SK-N-SH (cell line): Measurements from ENCODE around the gene ZNF236. TPM values are rescaled to one million over a fixed set of nuclear protein-coding genes. Genes with fewer than 3 reads are reported as not detected.

Experiments
- CTCF ChIA-PET: fragments of 300-600, 350-600 bp; formaldehyde crosslinking; extraction: SDS; loops from one replicate; lab custom pipeline; 2021; lab: Yijun Ruan, JAX
- POLR2A ChIA-PET: fragments of 350-600 bp; sonication (Branson Sonifier 250); formaldehyde crosslinking; extraction: SDS; loops from one replicate; lab custom pipeline; 2020; ENCODE audit warnings: antibody characterized with exemption, inconsistent platforms; lab: Yijun Ruan, JAX
- DNase-seq: peaks from one replicate; pipeline ENCODE4 v3.0.0; 2012
- H2AFZ ChIP-seq: fragments of 200-600 bp; sonication (generic); 2 replicates; pipeline ENCODE4 v1.8.1; 2016; ENCODE audit warnings: antibody characterized with exemption, mild to moderate bottlenecking, low read depth
- H3F3A ChIP-seq: fragments of 200-600 bp; sonication (generic); replicated peaks from 2 replicates; pipeline ENCODE3; 2016; ENCODE audit warnings: antibody characterized with exemption, mild to moderate bottlenecking; ENCODE audit not compliant: insufficient read depth
- H3K27ac ChIP-seq, 2 experiments: fragments of 200-500 bp in 1 of 2; fragments of 200-600 bp in 1 of 2; sonication (Bioruptor generic) in 1 of 2; sonication (generic), shearing (Covaris generic) in 1 of 2; 2 replicates each; pipeline versions ENCODE4 v1.5.1 to v1.6.1; 2014 to 2016; ENCODE audit warnings: low read depth in 2 of 2, inconsistent platforms in 1 of 2, low read length in 1 of 2, mild to moderate bottlenecking in 1 of 2, mixed read lengths in 1 of 2
- H3K27me3 ChIP-seq: fragments of 200-600 bp; sonication (generic), shearing (Covaris generic); 2 replicates; pipeline ENCODE4 v1.6.1; 2016; ENCODE audit warnings: mixed run types; ENCODE audit not compliant: insufficient read depth
- H3K36me3 ChIP-seq, 2 experiments: fragments of 200-500 bp in 1 of 2; fragments of 200-600 bp in 1 of 2; sonication (Bioruptor generic) in 1 of 2; sonication (generic) in 1 of 2; replicated peaks in 1 of 2; 2 replicates each; pipeline versions ENCODE3 to v1.5.1; 2014 to 2016; ENCODE audit warnings: low read length in 1 of 2, mild to moderate bottlenecking in 1 of 2; ENCODE audit not compliant: insufficient read depth in 2 of 2, control insufficient read depth in 1 of 2
- H3K4me1 ChIP-seq, 2 experiments: fragments of 200-500 bp in 1 of 2; fragments of 200-600 bp in 1 of 2; sonication (Bioruptor generic) in 1 of 2; sonication (generic), shearing (Covaris generic) in 1 of 2; 2 replicates each; pipeline versions ENCODE4 v1.5.1 to v1.6.1; 2014 to 2016; ENCODE audit warnings: low read depth in 1 of 2, low read length in 1 of 2, mixed run types in 1 of 2; ENCODE audit not compliant: insufficient read depth in 2 of 2, control insufficient read depth in 1 of 2
- H3K4me2 ChIP-seq: fragments of 200-600 bp; sonication (generic), shearing (Covaris generic); 2 replicates; pipeline ENCODE4 v1.6.1; 2017; ENCODE audit warnings: mixed run types
- H3K4me3 ChIP-seq, 2 experiments: fragments of 200-500 bp in 1 of 2; fragments of 200-600 bp in 1 of 2; sonication (Bioruptor generic) in 1 of 2; sonication (generic), shearing (Covaris generic) in 1 of 2; 2 replicates each; pipeline versions ENCODE4 v1.5.1 to v1.8.1; 2014 to 2016; ENCODE audit warnings: low read depth in 2 of 2, inconsistent platforms in 1 of 2, low read length in 1 of 2, mild to moderate bottlenecking in 1 of 2, mixed read lengths in 1 of 2, moderate library complexity in 1 of 2
- H3K79me2 ChIP-seq: fragments of 200-600 bp; sonication (generic); 2 replicates; pipeline ENCODE4 v1.8.1; 2017; ENCODE audit warnings: mild to moderate bottlenecking; ENCODE audit not compliant: insufficient read depth
- H3K9ac ChIP-seq: fragments of 200-600 bp; sonication (generic); 2 replicates; pipeline ENCODE4 v1.6.1; 2017; ENCODE audit warnings: mixed run types
- H3K9me2 ChIP-seq: fragments of 200-600 bp; sonication (generic); 2 replicates; pipeline ENCODE4 v1.6.1; 2017; ENCODE audit warnings: mixed run types
- H3K9me3 ChIP-seq: fragments of 200-600 bp; sonication (generic); 2 replicates; pipeline ENCODE4 v1.6.1; 2017; ENCODE audit warnings: mixed run types, mild to moderate bottlenecking, moderate library complexity
- H4K20me1 ChIP-seq: fragments of 200-600 bp; sonication (generic); 2 replicates; pipeline ENCODE4 v1.6.1; 2017; ENCODE audit warnings: mild to moderate bottlenecking, mixed run types; ENCODE audit not compliant: insufficient read depth
- CHD2 ChIP-seq: fragments of 150-350 bp; IDR thresholded peaks from 2 replicates; pipeline ENCODE4 v1.6.1; 2018; ENCODE audit warnings: low read length; ENCODE audit not compliant: partially characterized antibody
- ELF1 ChIP-seq: IDR thresholded peaks from 2 replicates; pipeline ENCODE4 v1.4.0; 2012
- FOSL2 ChIP-seq: IDR thresholded peaks from 2 replicates; pipeline ENCODE4 v1.4.0; 2012; ENCODE audit warnings: low read depth, mild to moderate bottlenecking, moderate library complexity, borderline replicate concordance
- JUND ChIP-seq: IDR thresholded peaks from 2 replicates; pipeline ENCODE4 v1.4.0; 2012
- MXI1 ChIP-seq: IDR thresholded peaks from 2 replicates; pipeline ENCODE4 v1.6.1; 2012; ENCODE audit warnings: mild to moderate bottlenecking, low read depth, low read length, improper control_type of control experiment
- NFIC ChIP-seq: IDR thresholded peaks from 2 replicates; pipeline ENCODE4 v1.4.0; 2012; ENCODE audit warnings: borderline replicate concordance
- POLR2AphosphoS5 ChIP-seq: IDR thresholded peaks from 2 replicates; pipeline ENCODE4 v1.6.1; 2012; ENCODE audit warnings: low read depth, low read length
- RCOR1 ChIP-seq: fragments of 150-350 bp; IDR thresholded peaks from 2 replicates; pipeline ENCODE4 v1.6.1; 2017; ENCODE audit warnings: antibody characterized with exemption, low read length
- RFX5 ChIP-seq: IDR thresholded peaks from 2 replicates; pipeline ENCODE4 v1.6.1; 2012; ENCODE audit warnings: mild to moderate bottlenecking, improper control_type of control experiment, low read length
- TEAD4 ChIP-seq: IDR thresholded peaks from 2 replicates; pipeline ENCODE4 v1.4.0; 2012; ENCODE audit warnings: mild to moderate bottlenecking, borderline replicate concordance; ENCODE audit not compliant: insufficient read depth
- WGBS: methylation state at CpG from one replicate; pipeline ENCODE4 v1.1.6; 2017; ENCODE audit warnings: low lambda C conversion rate; 5-methylcytosine and 5-hydroxymethylcytosine counted together
- polyA plus RNA-seq, 3 experiments: library from polyadenylated mRNA; depleted of rRNA; stranded (reverse); fragments of >200 nt; gene quantifications; 2 replicates each; pipeline ENCODE4 v1.2.3, GENCODE V29; 2012
- TF ChIP-seq, protein P1 (sequence below): IDR thresholded peaks from 2 replicates; pipeline ENCODE4 v1.4.0; 2012; ENCODE audit warnings: low read depth, borderline replicate concordance
- TF ChIP-seq, protein P2 (sequence below): fragments of 150-350 bp; IDR thresholded peaks from 2 replicates; pipeline ENCODE4 v1.6.1; 2017; ENCODE audit warnings: antibody characterized with exemption, low read length, low read depth, borderline replicate concordance
- TF ChIP-seq, protein P3 (sequence below): IDR thresholded peaks from 2 replicates; pipeline ENCODE4 v1.4.0; 2012; ENCODE audit warnings: low read depth
- TF ChIP-seq, protein P4 (sequence below): IDR thresholded peaks from 2 replicates; pipeline ENCODE4; 2012
- TF ChIP-seq, protein P5 (sequence below): fragments of 150-350 bp; IDR thresholded peaks from 2 replicates; pipeline ENCODE4 v1.6.1; 2016; ENCODE audit warnings: mild to moderate bottlenecking, low read depth, low read length

Gene ZNF236
- polyA plus RNA-seq, 1 of the 3 experiments (the other 2 are of a cell fraction) = 4.2 TPM

DNA sequence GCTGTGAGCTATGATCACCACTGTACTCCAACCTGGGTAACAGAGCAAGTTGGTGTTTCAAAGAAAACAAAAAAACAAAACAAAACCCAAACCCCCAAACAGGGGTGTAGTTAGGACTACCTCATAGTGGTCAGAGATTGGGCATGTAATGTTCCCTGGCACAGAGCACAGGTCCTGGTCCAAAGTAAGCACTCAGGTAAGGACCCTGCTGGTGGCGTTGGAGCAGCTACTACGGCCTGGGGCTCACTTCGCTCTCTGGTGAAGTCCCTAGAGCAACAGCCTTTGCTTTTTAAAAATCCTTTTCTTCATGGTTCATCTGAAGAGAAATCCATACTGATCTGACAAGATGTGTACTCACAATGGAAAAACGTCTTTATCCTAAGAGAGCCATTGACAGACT lies 130.4 kb downstream of the ZNF236 start:
- Histone ChIP-seq H3F3A (no peaks in the 10 kb centered on the region), H3K27me3 (no peaks in the 10 kb centered on the region), H3K79me2 (no peaks in the 10 kb centered on the region), H3K9me2 (no peaks in the 10 kb centered on the region), H3K27ac (no peak overlapping the region), H3K4me3 (no peak overlapping the region), H3K36me3 (peaks cover 14 to 44% of the 10 kb centered on the region in 2 experiments), H3K4me2 (no peak overlapping the region), H2AFZ (no peak overlapping the region), H3K9ac (no peak overlapping the region), H4K20me1 (no peaks in the 10 kb centered on the region), H3K9me3 (no peaks in the 10 kb centered on the region), H3K4me1 (peaks cover 0 to 9% of the 10 kb centered on the region in 2 experiments; a peak in 1 of 4 replicates)
- POLR2A ChIA-PET = no interaction called here
- DNase-seq = no peak
- TF ChIP-seq ELF1 (no peak), CHD2 (no peak), RCOR1 (no peak), JUND (no peak), MXI1 (no peak), TEAD4 (no peak)
- TF ChIP-seq, protein P1, sequence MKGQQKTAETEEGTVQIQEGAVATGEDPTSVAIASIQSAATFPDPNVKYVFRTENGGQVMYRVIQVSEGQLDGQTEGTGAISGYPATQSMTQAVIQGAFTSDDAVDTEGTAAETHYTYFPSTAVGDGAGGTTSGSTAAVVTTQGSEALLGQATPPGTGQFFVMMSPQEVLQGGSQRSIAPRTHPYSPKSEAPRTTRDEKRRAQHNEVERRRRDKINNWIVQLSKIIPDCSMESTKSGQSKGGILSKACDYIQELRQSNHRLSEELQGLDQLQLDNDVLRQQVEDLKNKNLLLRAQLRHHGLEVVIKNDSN = no peak
- CTCF ChIA-PET = interaction anchor here (0.8 to 2.2 kb wide), 4 partner anchors 12 to 31 kb away, joined by 3 to 17 read pairs (median 4); no protein-coding TSS in a partner anchor
- 94% methylated on average over 4 of the region's 4 CpGs for WGBS

DNA sequence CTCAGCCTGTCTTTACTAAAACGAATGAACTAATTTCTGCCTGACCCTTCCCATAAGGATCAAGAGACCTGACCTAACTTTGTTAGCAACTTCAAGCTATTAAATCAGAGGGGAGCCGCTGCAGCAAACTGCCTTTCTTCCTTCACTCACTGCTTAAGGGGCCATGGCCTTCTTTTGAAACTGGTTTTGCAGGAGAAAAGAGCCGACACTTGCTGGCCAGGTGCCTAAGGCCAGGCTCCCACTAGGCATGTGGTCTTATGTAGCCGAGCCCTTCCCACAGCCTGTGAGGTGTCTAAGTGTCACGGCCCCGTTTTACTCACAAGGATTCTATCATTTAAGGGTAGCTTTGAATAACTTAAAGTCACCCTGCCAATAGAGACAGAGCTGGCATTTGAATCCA lies 130.8 kb downstream of the ZNF236 start:
- ChIA-PET POLR2A (no interaction called here), CTCF (interaction anchor here (0.8 to 2.2 kb wide), 3 partner anchors 12 to 30 kb away, joined by 3 to 17 read pairs (median 5); no protein-coding TSS in a partner anchor)
- Histone ChIP-seq H3K4me2 (no peak overlapping the region), H3F3A (no peaks in the 10 kb centered on the region), H3K4me1 (peaks cover 0 to 12% of the 10 kb centered on the region in 2 experiments; a peak in 1 of 4 replicates), H4K20me1 (no peaks in the 10 kb centered on the region), H3K9me3 (no peaks in the 10 kb centered on the region), H2AFZ (no peak overlapping the region), H3K79me2 (no peaks in the 10 kb centered on the region), H3K9ac (no peak overlapping the region), H3K36me3 (peaks cover 14 to 43% of the 10 kb centered on the region in 2 experiments), H3K27ac (no peak overlapping the region), H3K27me3 (no peaks in the 10 kb centered on the region), H3K4me3 (no peak overlapping the region), H3K9me2 (no peaks in the 10 kb centered on the region)
- WGBS = 86% methylated on average over 6 of the region's 6 CpGs
- no peak for DNase-seq
- TF ChIP-seq POLR2AphosphoS5 (no peak), CHD2 (no peak), RFX5 (no peak), MXI1 (no peak), FOSL2 (no peak), NFIC (no peak)
- TF ChIP-seq, protein P2, sequence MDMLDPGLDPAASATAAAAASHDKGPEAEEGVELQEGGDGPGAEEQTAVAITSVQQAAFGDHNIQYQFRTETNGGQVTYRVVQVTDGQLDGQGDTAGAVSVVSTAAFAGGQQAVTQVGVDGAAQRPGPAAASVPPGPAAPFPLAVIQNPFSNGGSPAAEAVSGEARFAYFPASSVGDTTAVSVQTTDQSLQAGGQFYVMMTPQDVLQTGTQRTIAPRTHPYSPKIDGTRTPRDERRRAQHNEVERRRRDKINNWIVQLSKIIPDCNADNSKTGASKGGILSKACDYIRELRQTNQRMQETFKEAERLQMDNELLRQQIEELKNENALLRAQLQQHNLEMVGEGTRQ = no peak
- TF ChIP-seq, protein P3, sequence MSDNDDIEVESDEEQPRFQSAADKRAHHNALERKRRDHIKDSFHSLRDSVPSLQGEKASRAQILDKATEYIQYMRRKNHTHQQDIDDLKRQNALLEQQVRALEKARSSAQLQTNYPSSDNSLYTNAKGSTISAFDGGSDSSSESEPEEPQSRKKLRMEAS = no peak
- TF ChIP-seq, protein P4, sequence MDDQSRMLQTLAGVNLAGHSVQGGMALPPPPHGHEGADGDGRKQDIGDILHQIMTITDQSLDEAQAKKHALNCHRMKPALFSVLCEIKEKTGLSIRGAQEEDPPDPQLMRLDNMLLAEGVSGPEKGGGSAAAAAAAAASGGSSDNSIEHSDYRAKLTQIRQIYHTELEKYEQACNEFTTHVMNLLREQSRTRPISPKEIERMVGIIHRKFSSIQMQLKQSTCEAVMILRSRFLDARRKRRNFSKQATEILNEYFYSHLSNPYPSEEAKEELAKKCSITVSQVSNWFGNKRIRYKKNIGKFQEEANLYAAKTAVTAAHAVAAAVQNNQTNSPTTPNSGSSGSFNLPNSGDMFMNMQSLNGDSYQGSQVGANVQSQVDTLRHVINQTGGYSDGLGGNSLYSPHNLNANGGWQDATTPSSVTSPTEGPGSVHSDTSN = no peak
- TF ChIP-seq, protein P5, sequence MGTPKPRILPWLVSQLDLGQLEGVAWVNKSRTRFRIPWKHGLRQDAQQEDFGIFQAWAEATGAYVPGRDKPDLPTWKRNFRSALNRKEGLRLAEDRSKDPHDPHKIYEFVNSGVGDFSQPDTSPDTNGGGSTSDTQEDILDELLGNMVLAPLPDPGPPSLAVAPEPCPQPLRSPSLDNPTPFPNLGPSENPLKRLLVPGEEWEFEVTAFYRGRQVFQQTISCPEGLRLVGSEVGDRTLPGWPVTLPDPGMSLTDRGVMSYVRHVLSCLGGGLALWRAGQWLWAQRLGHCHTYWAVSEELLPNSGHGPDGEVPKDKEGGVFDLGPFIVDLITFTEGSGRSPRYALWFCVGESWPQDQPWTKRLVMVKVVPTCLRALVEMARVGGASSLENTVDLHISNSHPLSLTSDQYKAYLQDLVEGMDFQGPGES = no peak
